BE2C (cell line): ENCODE results near the gene ESYT1.
"Not testable (repeated sequence)": the region's sequence is repeated elsewhere in the genome, so short reads cannot be mapped to it uniquely, and the experiment has no call there.

Experiments used
- DNase-seq: peaks from one replicate; pipeline ENCODE4 v3.0.0-alpha.2; 2020
- H3K27me3 ChIP-seq: fragments of 250-450 bp; sonication (Bioruptor Pico); 2 replicates; pipeline ENCODE4 v1.5.1; 2020; ENCODE audit warnings: mild to moderate bottlenecking
- H3K36me3 ChIP-seq: fragments of 250-450 bp; sonication (Bioruptor Pico); 2 replicates; pipeline ENCODE4 v1.5.1; 2020; ENCODE audit warnings: mild to moderate bottlenecking
- H3K4me1 ChIP-seq: fragments of 250-450 bp; sonication (Bioruptor Pico); 2 replicates; pipeline ENCODE4 v1.5.1; 2020
- H3K4me3 ChIP-seq: 2 replicates; pipeline ENCODE4 v1.5.1; 2011; ENCODE audit warnings: low read depth, low read length
- H3K9me3 ChIP-seq: fragments of 250-450 bp; sonication (Bioruptor Pico); 2 replicates; pipeline ENCODE4 v1.5.1; 2020
- CTCF ChIP-seq: IDR thresholded peaks from 2 replicates; pipeline ENCODE4 v1.5.1; 2012; ENCODE audit warnings: mild to moderate bottlenecking, low read depth, low read length

ESYT1 gene

GRCh38 chr12:56110571-56110970 lies 17.5 kb upstream of the ESYT1 start:
- H3K36me3 ChIP-seq = peaks cover 71% of the 10 kb centered on the region
- TF ChIP-seq CTCF = no peak
- DNase-seq = no peak
- peaks cover 5% of the 10 kb centered on the region; the same call in 1 of the 2 replicates for H3K4me1 ChIP-seq
- H3K9me3 ChIP-seq = no peaks in the 10 kb centered on the region
- no peak overlapping the region for H3K4me3 ChIP-seq
- H3K27me3 ChIP-seq = no peaks in the 10 kb centered on the region

DNA sequence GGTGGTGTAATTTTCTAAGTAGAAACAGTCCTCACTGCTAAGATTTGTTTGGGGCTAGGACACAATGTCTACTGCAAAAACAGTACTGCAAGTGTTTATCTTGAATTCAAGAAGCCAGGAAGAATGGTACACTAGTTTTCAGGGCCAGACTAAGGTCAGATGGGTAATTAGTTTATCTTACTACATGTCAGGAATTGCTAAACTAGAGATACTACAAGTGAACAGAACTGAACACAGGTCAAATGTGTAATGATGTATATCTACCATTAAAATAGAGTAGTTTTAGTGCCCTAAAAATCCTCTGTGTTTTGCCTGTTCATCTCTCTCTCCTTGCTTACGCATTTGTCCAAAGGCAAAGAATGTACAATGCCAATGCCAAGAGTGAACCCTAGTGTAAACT lies 14.0 kb upstream of the ESYT1 start:
- Histone ChIP-seq H3K27me3 (no peaks in the 10 kb centered on the region), H3K4me3 (no peak overlapping the region), H3K9me3 (no peaks in the 10 kb centered on the region), H3K36me3 (peaks cover 44% of the 10 kb centered on the region), H3K4me1 (peaks cover 8% of the 10 kb centered on the region)
- no peak for TF ChIP-seq CTCF
- no peak for DNase-seq

DNA sequence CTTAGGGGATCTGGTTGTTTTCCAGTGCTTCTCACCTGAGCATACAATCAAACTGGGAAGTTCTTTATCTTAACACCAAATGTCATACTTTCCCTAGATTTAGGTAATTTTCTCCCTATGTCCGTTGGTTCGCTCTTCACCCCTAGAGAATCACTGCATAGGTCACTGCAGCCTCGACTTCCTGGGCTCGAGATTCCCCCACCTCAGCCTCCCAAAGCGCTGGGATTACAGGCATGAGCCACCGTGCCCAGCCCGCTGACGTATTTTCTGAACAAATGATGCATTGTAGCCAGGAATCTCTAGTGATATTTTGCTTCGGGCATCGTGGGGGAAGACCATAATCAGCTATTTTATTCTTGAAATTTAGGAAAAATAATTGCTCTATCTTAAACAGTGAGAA lies 12.7 kb upstream of the ESYT1 start:
- Histone ChIP-seq H3K4me1 (peaks cover 11% of the 10 kb centered on the region), H3K4me3 (peak overlapping the region; percentile 96), H3K27me3 (no peaks in the 10 kb centered on the region), H3K9me3 (no peaks in the 10 kb centered on the region), H3K36me3 (peaks cover 31% of the 10 kb centered on the region)
- DNase-seq = no peak
- TF ChIP-seq CTCF = no peak

GRCh38 chr12:56116267-56117081 lies 11.6 kb upstream of the ESYT1 start, which contains the start of gene RPL41:
RPL41 (plus strand) TSS chr12:56116633.
- peak within 1 kb of the TSS; percentile 96 for H3K4me3 ChIP-seq

DNA sequence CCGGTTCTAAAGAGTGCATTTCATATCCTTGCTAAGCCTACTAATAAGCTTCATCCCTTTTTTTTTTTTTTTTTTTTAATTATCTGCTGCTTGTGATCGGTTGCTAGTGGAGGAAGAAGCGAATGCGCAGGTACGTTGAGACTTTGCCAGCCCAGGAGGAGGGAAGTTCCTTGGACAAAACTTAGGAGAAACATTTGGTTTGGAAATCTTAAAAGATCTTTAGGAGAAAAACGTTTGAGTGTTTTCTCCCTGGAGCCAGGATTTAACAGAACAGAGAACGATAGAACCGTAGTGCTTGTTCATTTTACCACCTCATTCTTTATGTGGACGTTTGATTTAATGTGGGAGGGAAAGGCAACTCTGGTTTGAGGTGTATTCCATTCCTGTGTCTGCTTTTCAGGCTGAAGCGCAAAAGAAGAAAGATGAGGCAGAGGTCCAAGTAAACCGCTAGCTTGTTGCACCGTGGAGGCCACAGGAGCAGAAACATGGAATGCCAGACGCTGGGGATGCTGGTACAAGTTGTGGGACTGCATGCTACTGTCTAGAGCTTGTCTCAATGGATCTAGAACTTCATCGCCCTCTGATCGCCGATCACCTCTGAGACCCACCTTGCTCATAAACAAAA lies 10.9 kb upstream of the ESYT1 start:
- H3K27me3 ChIP-seq, H3K9me3 ChIP-seq, DNase-seq: not testable (repeated sequence)
- Histone ChIP-seq H3K36me3 (peaks cover 15% of the 10 kb centered on the region), H3K4me1 (peaks cover 11% of the 10 kb centered on the region), H3K4me3 (peak overlapping the region; percentile 96)

More at GRCh38 chr12:56116267-56117081, 11.6 kb upstream of the ESYT1 start, which contains the start of gene RPL41:
- Histone ChIP-seq H3K36me3 (peaks cover 21% of the 10 kb centered on the region), H3K4me1 (peaks cover 11% of the 10 kb centered on the region), H3K9me3 (no peaks in the 10 kb centered on the region), H3K27me3 (no peaks in the 10 kb centered on the region)
- DNase-seq = peak; percentile 93
- TF ChIP-seq CTCF = no peak

GRCh38 chr12:56117778-56118687 lies 10.0 kb upstream of the ESYT1 start, which contains the start of gene ZC3H10:
ZC3H10 (plus strand) TSS chr12:56118266; CDS start chr12:56120563, 2,297 bp downstream.
- TF ChIP-seq CTCF = peak; percentile 47
- Histone ChIP-seq H3K27me3 (no peaks in the 10 kb centered on the region), H3K4me3 (peak within 1 kb of the TSS; percentile 96), H3K9me3 (no peaks in the 10 kb centered on the region), H3K4me1 (peaks cover 11% of the 10 kb centered on the region), H3K36me3 (peaks cover 8% of the 10 kb centered on the region)
- DNase-seq = peak; percentile 99
